ENCODE data around the gene OR7D4. TPM values are rescaled to one million over a fixed set of nuclear protein-coding genes. Genes with fewer than 3 reads are reported as not detected.
"Not testable (repeated sequence)": the region's sequence is repeated elsewhere in the genome, so short reads cannot be mapped to it uniquely, and the experiment has no call there.

OR7D4 gene
- total RNA-seq (2014; rRNA removed; shearing (Covaris generic)): not detected in 2 replicates

- H3K9me3 ChIP-seq (replicated peaks): no peaks in the 10 kb centered on the region
- no peak for DNase-seq
- H3K4me1 ChIP-seq: no peaks in the 10 kb centered on the region
- no peak within 1 kb of the TSS for H3K27ac ChIP-seq
- no peaks in the 10 kb centered on the region for H3K27me3 ChIP-seq
- no peaks in the 10 kb centered on the region for H3K36me3 ChIP-seq
- H3K4me3 ChIP-seq: no peak within 1 kb of the TSS
Observed at GRCh38 chr19:9219489-9219888, at the start of gene OR7D4. Gene OR7D4, minus strand, starts transcription at chr19:9219589. Its CDS starts 4,752 bp downstream, at chr19:9214837.

GRCh38 chr19:9251236-9251635 lies 31.8 kb upstream of the OR7D4 start:
- no peak for DNase-seq
- Histone ChIP-seq H3K27me3 (no peaks in the 10 kb centered on the region), H3K4me3 (no peak overlapping the region), H3K9me3 (replicated peaks) (no peaks in the 10 kb centered on the region), H3K36me3 (no peaks in the 10 kb centered on the region), H3K27ac (no peak overlapping the region), H3K4me1 (no peaks in the 10 kb centered on the region)

DNA sequence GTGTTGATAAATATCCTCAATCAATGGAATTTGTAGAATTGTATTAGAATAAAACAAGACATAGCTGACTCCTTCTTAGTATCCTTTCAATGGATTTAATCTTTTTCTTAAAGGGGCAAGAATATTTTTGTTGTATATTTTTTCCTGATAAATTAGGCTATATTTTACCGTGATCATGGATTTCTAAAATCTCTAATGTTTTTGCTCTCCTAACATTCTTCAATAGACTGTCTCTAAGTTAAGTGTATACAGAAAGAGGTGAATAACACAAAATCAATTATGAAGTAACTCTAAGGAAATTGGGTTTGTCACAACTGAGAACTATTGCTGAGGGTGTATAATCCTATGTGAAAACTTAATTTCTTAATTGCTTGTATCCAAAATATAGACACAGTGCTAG lies 31.2 kb upstream of the OR7D4 start, which contains the start of gene OR7E24:
Gene OR7E24, plus strand, starts transcription at position 301 of the 400 bp plus-strand sequence. CDS start 114 bp downstream, outside the sequence.
- H3K36me3 ChIP-seq: no peaks in the 10 kb centered on the region
- no peaks in the 10 kb centered on the region for H3K4me1 ChIP-seq
- H3K27me3 ChIP-seq: no peaks in the 10 kb centered on the region
- no peak within 1 kb of the TSS for H3K27ac ChIP-seq
- H3K4me3 ChIP-seq: no peak within 1 kb of the TSS
- no peaks in the 10 kb centered on the region for H3K9me3 ChIP-seq (replicated peaks)
- no peak for DNase-seq

- Histone ChIP-seq H3K9me3 (replicated peaks) (no peaks in the 10 kb centered on the region), H3K4me3 (no peak overlapping the region)
- peak; percentile 67 to 77 for DNase-seq
Observed at GRCh38 chr19:9205501-9206113, 13.8 kb downstream of the OR7D4 start.

DNA sequence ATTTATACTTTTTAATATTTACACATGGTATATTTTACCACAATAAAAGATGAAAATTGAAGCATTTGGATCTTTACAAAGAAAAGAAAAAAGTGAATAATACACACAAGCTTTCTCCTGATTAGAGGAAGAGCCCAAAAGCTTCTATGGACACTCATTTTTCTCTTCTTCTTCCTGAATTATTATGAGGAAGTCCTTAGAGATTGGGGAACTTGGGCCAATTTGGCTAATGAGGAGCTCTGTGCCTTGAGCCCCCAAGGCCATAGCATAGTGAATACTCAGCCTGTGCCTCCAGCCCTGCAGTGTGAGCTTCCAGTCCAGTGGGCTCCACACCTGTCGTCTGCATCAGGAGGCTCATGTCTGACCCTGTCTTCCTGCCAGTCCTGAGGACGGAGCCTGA lies 21.3 kb downstream of the OR7D4 start:
- H3K4me3 ChIP-seq; DNase-seq; H3K4me1 ChIP-seq; H3K9me3 ChIP-seq (replicated peaks); H3K27ac ChIP-seq; H3K36me3 ChIP-seq; H3K27me3 ChIP-seq: not testable (repeated sequence)

More at GRCh38 chr19:9205501-9206113, 13.8 kb downstream of the OR7D4 start:
- no peak overlapping the region for H3K27ac ChIP-seq
- no peaks in the 10 kb centered on the region; the same call in 1 of the 2 replicates for H3K27me3 ChIP-seq
- H3K36me3 ChIP-seq: no peaks in the 10 kb centered on the region
- no peaks in the 10 kb centered on the region for H3K4me1 ChIP-seq

- Histone ChIP-seq H3K27me3 (no peaks in the 10 kb centered on the region), H3K36me3 (no peaks in the 10 kb centered on the region), H3K4me3 (no peak overlapping the region), H3K4me1 (no peaks in the 10 kb centered on the region), H3K27ac (no peak overlapping the region), H3K9me3 (replicated peaks) (no peaks in the 10 kb centered on the region)
- no peak for DNase-seq
Observed at GRCh38 chr19:9189535-9189934, 29.9 kb downstream of the OR7D4 start.

DNA sequence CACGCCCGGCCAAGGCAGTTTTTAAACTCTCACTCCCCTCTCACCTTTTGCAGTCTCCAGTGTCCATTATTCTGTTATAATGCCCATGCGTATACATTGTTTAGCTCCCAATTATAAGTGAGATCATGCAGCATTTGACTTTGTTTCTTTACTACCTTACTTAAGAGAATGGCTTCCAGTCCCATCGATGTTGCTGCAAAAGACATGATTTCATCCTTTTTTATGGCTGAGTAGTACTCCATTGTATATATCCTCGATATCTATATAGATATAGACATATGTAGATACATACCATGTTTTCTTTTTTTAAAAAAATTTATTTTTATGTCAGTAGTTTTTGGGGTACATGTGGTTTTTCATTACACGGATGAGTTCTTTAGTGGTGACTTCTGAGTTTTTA lies 32.2 kb downstream of the OR7D4 start:
- H3K36me3 ChIP-seq: no peaks in the 10 kb centered on the region
- no peaks in the 10 kb centered on the region for H3K4me1 ChIP-seq
- no peaks in the 10 kb centered on the region for H3K9me3 ChIP-seq (replicated peaks)
- DNase-seq: no peak
- H3K27ac ChIP-seq: no peak overlapping the region
- no peak overlapping the region for H3K4me3 ChIP-seq
- H3K27me3 ChIP-seq: no peaks in the 10 kb centered on the region

GRCh38 chr19:9183000-9183399 lies 36.4 kb downstream of the OR7D4 start:
- DNase-seq: no peak
- no peak overlapping the region for H3K4me3 ChIP-seq
- H3K9me3 ChIP-seq (replicated peaks): no peaks in the 10 kb centered on the region
- H3K4me1 ChIP-seq: no peaks in the 10 kb centered on the region
- H3K27ac ChIP-seq: no peak overlapping the region
- H3K36me3 ChIP-seq: no peaks in the 10 kb centered on the region
- no peaks in the 10 kb centered on the region for H3K27me3 ChIP-seq

GRCh38 chr19:9178901-9179300 lies 40.5 kb downstream of the OR7D4 start, which contains the start of gene OR7D2:
Gene OR7D2, plus strand, starts transcription at chr19:9178979. Its CDS starts 6,803 bp downstream, at chr19:9185782.
- Histone ChIP-seq H3K27ac (peak within 1 kb of the TSS; percentile 32; the same call in 1 of the 2 replicates), H3K36me3 (no peaks in the 10 kb centered on the region), H3K9me3 (replicated peaks) (no peaks in the 10 kb centered on the region), H3K4me1 (no peaks in the 10 kb centered on the region), H3K27me3 (no peaks in the 10 kb centered on the region), H3K4me3 (no peak within 1 kb of the TSS)
- no peak for DNase-seq

DNA sequence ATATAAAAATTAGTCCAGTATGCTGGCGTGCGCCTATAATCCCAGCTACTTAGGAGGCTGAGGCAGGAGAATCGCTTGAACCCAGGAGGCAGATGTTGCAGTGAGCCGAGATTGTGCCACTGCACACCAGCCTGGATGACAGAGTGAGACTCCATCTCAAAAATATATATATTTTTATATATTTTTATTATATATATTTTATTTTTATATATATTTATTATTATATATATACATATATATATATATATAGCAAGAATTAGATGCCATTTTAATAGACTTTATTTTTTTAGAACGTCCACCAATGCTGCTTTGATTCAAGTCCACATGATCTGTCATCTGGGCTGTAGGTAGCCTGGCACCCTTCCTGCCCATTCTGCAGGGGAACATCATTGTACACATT lies 44.1 kb downstream of the OR7D4 start:
- H3K4me3 ChIP-seq: no peak overlapping the region
- H3K27ac ChIP-seq: no peak overlapping the region
- no peaks in the 10 kb centered on the region for H3K9me3 ChIP-seq (replicated peaks)
- no peaks in the 10 kb centered on the region for H3K27me3 ChIP-seq
- DNase-seq: no peak
- H3K4me1 ChIP-seq: no peaks in the 10 kb centered on the region
- no peaks in the 10 kb centered on the region for H3K36me3 ChIP-seq

DNA sequence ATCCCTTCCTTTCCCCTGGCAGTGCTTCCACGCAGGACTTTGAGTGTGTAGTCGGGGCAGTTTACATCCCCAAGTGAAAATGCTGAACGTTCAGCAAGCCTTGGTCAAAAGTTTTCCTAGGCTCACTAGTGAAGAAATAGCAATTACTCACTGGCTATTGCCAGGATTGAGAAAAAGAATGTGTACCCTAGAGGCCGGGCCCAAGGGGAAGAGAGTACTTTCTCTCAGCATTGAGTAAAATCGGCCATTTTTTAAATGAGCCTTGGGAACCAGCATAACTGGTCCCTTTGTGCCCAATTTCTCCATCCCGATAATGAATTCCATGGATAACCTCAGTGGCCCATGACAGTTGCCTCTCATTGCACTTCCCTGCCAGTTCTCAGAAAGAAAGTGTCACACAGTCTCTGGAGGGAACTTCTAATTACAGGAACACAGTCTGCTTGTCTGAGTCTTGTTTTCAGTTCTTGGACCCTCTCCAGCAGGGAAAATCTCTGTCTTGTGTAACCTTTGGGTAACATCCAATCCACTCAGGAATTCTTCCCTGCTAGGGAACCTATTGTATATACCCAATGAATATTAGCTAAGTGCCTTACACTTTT lies 47.9 kb downstream of the OR7D4 start:
- H3K4me3 ChIP-seq: no peak overlapping the region
- peaks cover 3% of the 10 kb centered on the region; the same call in 1 of the 2 replicates for H3K36me3 ChIP-seq
- no peak overlapping the region for H3K27ac ChIP-seq
- H3K9me3 ChIP-seq (replicated peaks): no peaks in the 10 kb centered on the region
- no peak for DNase-seq
- H3K4me1 ChIP-seq: no peaks in the 10 kb centered on the region
- H3K27me3 ChIP-seq: no peaks in the 10 kb centered on the region

- DNase-seq: no peak
- Histone ChIP-seq H3K9me3 (replicated peaks) (no peaks in the 10 kb centered on the region), H3K27me3 (no peaks in the 10 kb centered on the region), H3K36me3 (peaks cover 35% of the 10 kb centered on the region), H3K4me1 (no peaks in the 10 kb centered on the region), H3K4me3 (no peak overlapping the region), H3K27ac (no peak overlapping the region)
Observed at GRCh38 chr19:9166846-9167245, 52.5 kb downstream of the OR7D4 start.

GRCh38 chr19:9165261-9165660 lies 54.1 kb downstream of the OR7D4 start:
- DNase-seq: no peak
- no peak overlapping the region for H3K27ac ChIP-seq

DNA sequence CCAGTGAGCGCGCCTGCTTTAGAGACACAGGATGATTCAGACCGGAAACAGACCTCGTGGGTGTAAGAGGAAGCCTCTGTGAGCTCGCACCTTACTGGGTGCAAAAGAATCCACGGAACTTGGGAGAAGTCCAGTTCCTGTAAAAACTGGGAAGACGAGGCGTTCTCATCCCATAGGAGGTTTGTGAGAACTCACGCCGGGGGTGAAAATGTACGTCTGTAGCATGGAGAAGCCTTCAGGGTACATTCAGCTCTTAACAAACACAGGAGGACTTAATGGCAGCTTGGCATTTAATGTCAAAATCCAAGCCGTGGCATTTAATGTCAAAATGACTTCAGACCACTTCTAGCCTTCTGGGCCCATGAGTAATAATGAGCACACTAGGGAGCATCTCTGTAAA lies 58.0 kb downstream of the OR7D4 start:
- Histone ChIP-seq H3K36me3 (peaks cover 83% of the 10 kb centered on the region), H3K27ac (no peak overlapping the region)
- DNase-seq: no peak

More at GRCh38 chr19:9165261-9165660, 54.1 kb downstream of the OR7D4 start:
- Histone ChIP-seq H3K4me1 (no peaks in the 10 kb centered on the region), H3K9me3 (replicated peaks) (no peaks in the 10 kb centered on the region; the same call in 1 of the 2 replicates), H3K36me3 (peaks cover 51% of the 10 kb centered on the region), H3K27me3 (no peaks in the 10 kb centered on the region), H3K4me3 (no peak overlapping the region)

More for the DNA sequence above, 58.0 kb downstream of the OR7D4 start:
- H3K27me3 ChIP-seq: no peaks in the 10 kb centered on the region
- H3K9me3 ChIP-seq (replicated peaks): no peaks in the 10 kb centered on the region; the same call in 1 of the 2 replicates
- H3K4me3 ChIP-seq: no peak overlapping the region
- H3K4me1 ChIP-seq: no peaks in the 10 kb centered on the region
